Pancreas (tissue), 10 donors: ENCODE results near the gene ASTN2. TPM values are rescaled to one million over a fixed set of nuclear protein-coding genes. Genes with fewer than 3 reads are reported as not detected.
A peak's percentile ranks its signal among the peaks of the same experiment; 100 is the strongest.

ENCODE experiments used
- ATAC-seq, 4 donors: fragments of 200-7000 bp; cut with Tn5 transposase; one replicate each; pipeline versions ENCODE4 v1.8.0 to v1.9.1; 2020; ENCODE audit warnings: mild to moderate bottlenecking in 4 of 4, moderate library complexity in 4 of 4
- DNase-seq, 6 donors: peaks; one replicate each; pipeline ENCODE4 v3.0.0-alpha.2; 2020
- FAIRE-seq: peaks from 2 replicates; lab custom pipeline; 2012; peaks lifted over from hg19 to GRCh38; lab: Jason Lieb, UNC
- H3K27ac ChIP-seq, 4 donors: fragments of 200-600 bp; sonication (generic); 1 replicate in 3 of 4; 2 replicates in 1 of 4; pipeline versions ENCODE4 v1.5.0 to v1.8.0; 2020
- H3K27me3 ChIP-seq, 4 donors: fragments of 200-600 bp; one replicate each; pipeline ENCODE4 v1.8.0; 2021
- H3K36me3 ChIP-seq, 3 donors: fragments of 200-600 bp; sonication (generic) in 1 of 3; one replicate each; pipeline versions ENCODE4 v1.5.0 to v1.8.0; 2020 to 2021
- H3K4me1 ChIP-seq, 3 donors: fragments of 200-600 bp; one replicate each; pipeline ENCODE4 v1.8.0; 2021
- H3K4me3 ChIP-seq, 4 donors: fragments of 200-600 bp; sonication (generic) in 2 of 4; one replicate each; pipeline versions ENCODE4 v1.5.0 to v1.8.0; 2020 to 2021
- H3K9me3 ChIP-seq, 4 donors: fragments of 200-600 bp; one replicate each; pipeline ENCODE4 v1.8.0; 2021
- WGBS, 2 donors: extraction: QIAGEN DNeasy Blood & Tissue Kit; methylation state at CpG; one replicate each; pipeline ENCODE4 v1.1.7; 2013; 5-methylcytosine and 5-hydroxymethylcytosine counted together
- intact Hi-C, 3 donors: fragments of 100-400 bp; cut with DNase I; formaldehyde crosslinking; loops; one replicate each; pipeline versions ENCODE4 v1.11.1 to v1.14.2; 2022
- polyA plus RNA-seq, 2 donors: library from polyadenylated mRNA; stranded (reverse); fragments of 200-250 nt; gene quantifications; one replicate each; pipeline ENCODE4 v1.2.3, GENCODE V29; 2013
- total RNA-seq, 6 donors: library from RNA; stranded (reverse); fragmentation: NEBNext Ultra II Directional in 4 of 6; extraction: Animal tissue kit (Norgen Biotek cat#: 25700) in 4 of 6; gene quantifications; one replicate each; pipeline versions ENCODE4 v1.2.1 to v1.2.4, GENCODE V29; 2021 to 2023
- TF ChIP-seq, protein P1 (sequence below), 4 donors: fragments of 200-600 bp; sonication (generic) in 3 of 4; IDR thresholded peaks; one replicate each; pipeline versions ENCODE4 v1.5.0 to v1.8.0; 2021; ENCODE audit warnings: antibody characterized with exemption in 4 of 4
- donor health status: healthy with polysubstance abuse.
- donor health status: DM: no; HTN: no; CAD: no; lungs with moderate emphysema.
- donor health status: DM: no; HTN: no; CAD: no.
- donor health status: control.
- donor health status: control.
- donor health status: Bipolar disorder and iron deficiency.
- donor health status: DM: yes; HTN: yes; CAD: no.
- donor health status: DM: no; HTN: no; CAD: no.
- donor health status: DM: no; HTN: no; CAD: no.
- donor health status: DM: yes; HTN: yes; CAD: no.

The ASTN2 gene
- total and polyA plus RNA-seq, 8 donors = 1.3 to 11.9 (median 6.7) TPM

DNA sequence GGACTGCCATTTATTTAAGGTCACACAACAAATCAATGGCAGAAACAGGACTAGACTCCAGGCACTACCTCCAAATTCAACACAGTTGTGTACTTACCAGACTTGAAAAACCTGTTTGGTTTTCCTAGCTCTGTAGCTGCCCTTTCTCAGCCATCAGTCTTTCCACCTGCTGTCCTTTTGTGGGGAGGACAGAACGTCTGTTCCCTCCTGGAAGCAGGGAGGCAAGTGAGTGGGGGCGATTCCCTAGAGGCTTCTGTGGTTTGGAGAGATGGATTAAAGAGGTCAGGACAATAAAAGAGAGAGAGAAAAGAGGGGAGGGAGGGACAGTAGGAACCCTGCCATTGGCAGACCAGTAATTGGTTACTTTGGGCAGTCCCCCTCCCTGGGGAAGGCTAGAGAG lies 14.7 kb downstream of the ASTN2 start:
- 6% methylated on average over 2 of the region's 2 CpGs for WGBS, 2 donors
- TF ChIP-seq, protein P1, sequence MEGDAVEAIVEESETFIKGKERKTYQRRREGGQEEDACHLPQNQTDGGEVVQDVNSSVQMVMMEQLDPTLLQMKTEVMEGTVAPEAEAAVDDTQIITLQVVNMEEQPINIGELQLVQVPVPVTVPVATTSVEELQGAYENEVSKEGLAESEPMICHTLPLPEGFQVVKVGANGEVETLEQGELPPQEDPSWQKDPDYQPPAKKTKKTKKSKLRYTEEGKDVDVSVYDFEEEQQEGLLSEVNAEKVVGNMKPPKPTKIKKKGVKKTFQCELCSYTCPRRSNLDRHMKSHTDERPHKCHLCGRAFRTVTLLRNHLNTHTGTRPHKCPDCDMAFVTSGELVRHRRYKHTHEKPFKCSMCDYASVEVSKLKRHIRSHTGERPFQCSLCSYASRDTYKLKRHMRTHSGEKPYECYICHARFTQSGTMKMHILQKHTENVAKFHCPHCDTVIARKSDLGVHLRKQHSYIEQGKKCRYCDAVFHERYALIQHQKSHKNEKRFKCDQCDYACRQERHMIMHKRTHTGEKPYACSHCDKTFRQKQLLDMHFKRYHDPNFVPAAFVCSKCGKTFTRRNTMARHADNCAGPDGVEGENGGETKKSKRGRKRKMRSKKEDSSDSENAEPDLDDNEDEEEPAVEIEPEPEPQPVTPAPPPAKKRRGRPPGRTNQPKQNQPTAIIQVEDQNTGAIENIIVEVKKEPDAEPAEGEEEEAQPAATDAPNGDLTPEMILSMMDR (IDR thresholded peaks at IDR 0.05) = no peak
- DNase-seq (peak in 3 of 6 donors; percentile 52 to 54 (median 52)), FAIRE-seq (no peak), ATAC-seq (peak; percentile 93 to 95 (median 94))
- Histone ChIP-seq H3K27ac (peak overlapping the region in 2 of 4 donors; percentile 45 to 58), H3K9me3 (no peaks in the 10 kb centered on the region), H3K27me3 (no peaks in the 10 kb centered on the region), H3K4me1 (peaks cover 21 to 36% (median 32%) of the 10 kb centered on the region in 3 donors), H3K4me3 (no peak overlapping the region), H3K36me3 (no peaks in the 10 kb centered on the region)
- intact Hi-C loops = no loop called here

DNA sequence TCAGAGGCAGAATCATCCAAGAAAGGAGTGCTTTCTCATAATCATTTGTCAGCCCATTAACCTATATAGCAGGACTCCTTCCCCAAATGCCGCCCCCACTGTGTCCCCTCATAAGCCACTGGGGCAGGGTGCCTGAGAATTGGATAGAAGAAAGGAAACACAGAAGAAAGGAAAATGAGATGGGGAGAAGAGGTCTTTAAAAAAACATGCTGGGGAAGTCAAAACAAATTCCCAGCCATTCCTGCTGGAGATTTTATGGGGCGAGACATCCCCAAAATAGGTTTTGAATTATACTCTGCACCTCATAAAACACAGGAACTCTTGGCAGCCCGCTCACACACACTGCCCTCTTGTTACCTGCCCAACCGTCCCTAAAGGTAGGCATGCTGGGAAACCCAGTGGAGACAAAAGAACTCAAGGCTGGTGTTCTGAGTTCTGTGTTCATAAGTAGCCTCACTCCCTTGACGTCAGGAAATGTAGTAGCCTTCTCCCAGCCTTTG lies 19.7 kb downstream of the ASTN2 start:
- H3K27ac ChIP-seq = no peak overlapping the region
- intact Hi-C loops = no loop called here
- 87 to 88% methylated on average over 5 of the region's 5 CpGs for WGBS, 2 donors
- H3K27me3 ChIP-seq = no peaks in the 10 kb centered on the region
- peaks cover 7 to 13% (median 11%) of the 10 kb centered on the region in 3 donors for H3K4me1 ChIP-seq
- DNase-seq (no peak), ATAC-seq (no peak), FAIRE-seq (no peak)
- H3K9me3 ChIP-seq = no peaks in the 10 kb centered on the region
- TF ChIP-seq, protein P1 (IDR thresholded peaks at IDR 0.05) = no peak
- no peaks in the 10 kb centered on the region for H3K36me3 ChIP-seq
- no peak overlapping the region for H3K4me3 ChIP-seq

DNA sequence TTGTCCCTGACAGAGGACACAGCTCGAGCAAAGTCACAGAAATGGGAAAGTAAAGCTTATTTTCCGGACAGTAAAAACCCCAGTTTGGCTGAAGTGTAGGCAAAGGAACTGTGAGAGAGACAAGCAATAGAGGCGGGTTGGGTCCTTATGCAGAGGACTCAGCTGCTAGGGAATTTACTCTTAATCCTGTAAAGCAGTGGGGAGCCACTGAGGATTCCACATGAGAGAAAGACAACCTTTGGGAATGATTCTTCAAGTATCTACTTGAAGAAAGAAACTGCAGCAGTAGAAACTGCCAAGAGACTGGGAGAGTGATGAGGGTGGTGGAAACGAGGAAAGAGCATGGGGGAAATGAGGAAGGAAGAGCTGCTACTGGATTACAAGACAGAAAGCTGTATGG lies 20.2 kb downstream of the ASTN2 start:
- Histone ChIP-seq H3K27me3 (no peaks in the 10 kb centered on the region), H3K36me3 (no peaks in the 10 kb centered on the region), H3K4me3 (no peak overlapping the region), H3K4me1 (peaks cover 6 to 11% (median 9%) of the 10 kb centered on the region in 3 donors), H3K9me3 (no peaks in the 10 kb centered on the region), H3K27ac (no peak overlapping the region)
- DNase-seq (no peak), ATAC-seq (no peak), FAIRE-seq (no peak)
- WGBS, 2 donors = 83 to 90% methylated on average over 4 of the region's 4 CpGs
- intact Hi-C loops = no loop called here
- TF ChIP-seq, protein P1 (IDR thresholded peaks at IDR 0.05) = no peak

DNA sequence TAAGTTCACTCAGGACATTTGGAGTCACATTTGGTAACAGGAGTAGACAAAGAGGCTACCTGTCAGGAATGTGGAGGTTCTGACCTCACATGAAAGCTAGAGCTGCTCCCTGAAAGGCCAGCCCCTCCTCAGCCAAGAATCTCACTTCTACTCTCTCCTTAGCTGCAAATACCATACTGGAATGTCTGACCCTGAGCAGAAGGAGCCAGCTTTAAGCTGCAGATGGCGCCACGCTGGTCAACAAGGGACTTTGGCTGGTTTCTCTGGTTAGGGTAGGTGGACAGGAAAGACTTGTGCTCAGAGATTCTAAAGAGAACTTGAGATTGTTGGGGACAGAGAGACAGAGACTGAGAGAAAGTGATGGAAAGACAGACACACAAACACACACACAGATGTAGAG lies 21.9 kb downstream of the ASTN2 start:
- Histone ChIP-seq H3K4me3 (no peak overlapping the region), H3K4me1 (peaks cover 0 to 5% (median 0%) of the 10 kb centered on the region in 3 donors), H3K27ac (no peak overlapping the region), H3K36me3 (no peaks in the 10 kb centered on the region), H3K9me3 (no peaks in the 10 kb centered on the region), H3K27me3 (no peaks in the 10 kb centered on the region)
- WGBS, 2 donors = 78 to 85% methylated on average over 2 of the region's 2 CpGs
- no peak for FAIRE-seq
- intact Hi-C loops = no loop called here
- ATAC-seq = peak in 1 of 4 donors; percentile 29
- TF ChIP-seq, protein P1 (IDR thresholded peaks at IDR 0.05) = no peak
- no peak for DNase-seq

DNA sequence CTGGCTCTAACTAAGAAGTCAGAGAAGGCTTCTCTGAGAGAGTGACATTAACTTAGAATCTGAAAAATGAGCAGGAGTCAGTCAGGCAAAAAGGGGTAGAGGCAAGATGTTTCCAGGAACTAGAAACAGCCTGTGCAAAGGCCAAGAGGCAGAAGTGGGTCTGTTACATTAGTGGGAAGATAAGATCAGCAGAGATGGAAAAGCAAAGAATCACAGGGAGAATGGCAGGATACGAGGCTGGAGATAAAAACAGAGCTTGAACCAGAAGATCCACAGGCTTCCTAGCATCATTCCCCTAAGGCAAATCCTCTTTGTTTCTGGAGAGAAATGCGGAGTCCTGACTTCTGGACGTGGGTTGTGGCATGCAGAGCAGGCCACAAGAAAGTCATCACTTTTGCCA lies 27.4 kb downstream of the ASTN2 start:
- Histone ChIP-seq H3K4me3 (no peak overlapping the region), H3K27me3 (no peaks in the 10 kb centered on the region), H3K27ac (no peak overlapping the region), H3K9me3 (no peaks in the 10 kb centered on the region), H3K36me3 (no peaks in the 10 kb centered on the region), H3K4me1 (peaks cover 0 to 5% (median 0%) of the 10 kb centered on the region in 3 donors)
- TF ChIP-seq, protein P1 (IDR thresholded peaks at IDR 0.05) = no peak
- intact Hi-C loops = loop anchor here in 1 of 3 donors (10.0 kb wide), 1 partner anchor 63 kb away; no protein-coding TSS in a partner anchor
- ATAC-seq = no peak
- DNase-seq = no peak
- 48 to 67% methylated on average over 3 of the region's 3 CpGs for WGBS, 2 donors
- no peak for FAIRE-seq
